Vagina (tissue), 2 donors: Measurements from ENCODE around the gene NYAP2.

Source experiments
- CTCF ChIP-seq, 3 experiments: fragments of 450-650 bp in 2 of 3; fragments of 200-600 bp in 1 of 3; sonication (generic) in 1 of 3; IDR thresholded peaks; one replicate each; pipeline ENCODE4 v1.5.1; 2017 to 2019; ENCODE audit warnings: antibody characterized with exemption in 3 of 3, mild to moderate bottlenecking in 2 of 3, moderate library complexity in 2 of 3
- POLR2A ChIP-seq, 2 donors: fragments of 450-650 bp; IDR thresholded peaks; one replicate each; pipeline ENCODE4 v1.6.1; 2017; ENCODE audit warnings: antibody characterized with exemption in 2 of 2, mild to moderate bottlenecking in 2 of 2, moderate library complexity in 2 of 2

GRCh38 chr2:225615514-225615913, 216.0 kb downstream of the NYAP2 start:
- no peak for TF ChIP-seq POLR2A (IDR thresholded peaks at IDR 0.05)
- no peak for TF ChIP-seq CTCF (IDR thresholded peaks at IDR 0.05)
